Nephron (organoid): ENCODE measurements around the gene AP2S1.

Experiments
- H3K27ac Mint-ChIP-seq, 3 experiments: 2 replicates each; pipeline ENCODE4 v1.8.0; 2020; ENCODE audit warnings: mixed read lengths in 3 of 3, mild to moderate bottlenecking in 2 of 3, moderate library complexity in 1 of 3
- H3K27me3 Mint-ChIP-seq: 2 replicates; pipeline ENCODE4 v1.8.0; 2021; ENCODE audit warnings: low read depth, mild to moderate bottlenecking, moderate library complexity, mixed read lengths
- H3K36me3 Mint-ChIP-seq: 2 replicates; pipeline ENCODE4 v1.8.0; 2020; ENCODE audit warnings: low read depth, mixed read lengths
- H3K4me1 Mint-ChIP-seq: 2 replicates; pipeline ENCODE4 v1.8.0; 2020; ENCODE audit warnings: mixed read lengths
- H3K4me3 Mint-ChIP-seq, 3 experiments: 2 replicates each; pipeline ENCODE4 v1.8.0; 2020; ENCODE audit warnings: mild to moderate bottlenecking in 3 of 3, mixed read lengths in 3 of 3, moderate library complexity in 2 of 3
- H3K9me3 Mint-ChIP-seq: 2 replicates; pipeline ENCODE4 v1.8.0; 2020; ENCODE audit warnings: mixed read lengths
- TF ChIP-seq, protein P1 (sequence below), 3 experiments: fragments of 200-600 bp; sonication (generic); IDR thresholded peaks; one replicate each; pipeline ENCODE4 v1.5.0; 2021; ENCODE audit warnings: antibody characterized with exemption in 3 of 3; ENCODE audit not compliant: unreplicated experiment in 3 of 3

AP2S1 gene

GRCh38 chr19:46839752-46840497, 10.7 kb downstream of the AP2S1 start:
- Mint-ChIP-seq H3K4me1 (no peaks in the 10 kb centered on the region), H3K4me3 (no peak overlapping the region), H3K9me3 (no peaks in the 10 kb centered on the region), H3K36me3 (peaks cover 41% of the 10 kb centered on the region), H3K27ac (no peak overlapping the region), H3K27me3 (no peaks in the 10 kb centered on the region)
- TF ChIP-seq, protein P1, sequence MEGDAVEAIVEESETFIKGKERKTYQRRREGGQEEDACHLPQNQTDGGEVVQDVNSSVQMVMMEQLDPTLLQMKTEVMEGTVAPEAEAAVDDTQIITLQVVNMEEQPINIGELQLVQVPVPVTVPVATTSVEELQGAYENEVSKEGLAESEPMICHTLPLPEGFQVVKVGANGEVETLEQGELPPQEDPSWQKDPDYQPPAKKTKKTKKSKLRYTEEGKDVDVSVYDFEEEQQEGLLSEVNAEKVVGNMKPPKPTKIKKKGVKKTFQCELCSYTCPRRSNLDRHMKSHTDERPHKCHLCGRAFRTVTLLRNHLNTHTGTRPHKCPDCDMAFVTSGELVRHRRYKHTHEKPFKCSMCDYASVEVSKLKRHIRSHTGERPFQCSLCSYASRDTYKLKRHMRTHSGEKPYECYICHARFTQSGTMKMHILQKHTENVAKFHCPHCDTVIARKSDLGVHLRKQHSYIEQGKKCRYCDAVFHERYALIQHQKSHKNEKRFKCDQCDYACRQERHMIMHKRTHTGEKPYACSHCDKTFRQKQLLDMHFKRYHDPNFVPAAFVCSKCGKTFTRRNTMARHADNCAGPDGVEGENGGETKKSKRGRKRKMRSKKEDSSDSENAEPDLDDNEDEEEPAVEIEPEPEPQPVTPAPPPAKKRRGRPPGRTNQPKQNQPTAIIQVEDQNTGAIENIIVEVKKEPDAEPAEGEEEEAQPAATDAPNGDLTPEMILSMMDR (IDR thresholded peaks at IDR 0.05; ENCODE audit: unreplicated experiment in 3 of 3) = no peak

DNA sequence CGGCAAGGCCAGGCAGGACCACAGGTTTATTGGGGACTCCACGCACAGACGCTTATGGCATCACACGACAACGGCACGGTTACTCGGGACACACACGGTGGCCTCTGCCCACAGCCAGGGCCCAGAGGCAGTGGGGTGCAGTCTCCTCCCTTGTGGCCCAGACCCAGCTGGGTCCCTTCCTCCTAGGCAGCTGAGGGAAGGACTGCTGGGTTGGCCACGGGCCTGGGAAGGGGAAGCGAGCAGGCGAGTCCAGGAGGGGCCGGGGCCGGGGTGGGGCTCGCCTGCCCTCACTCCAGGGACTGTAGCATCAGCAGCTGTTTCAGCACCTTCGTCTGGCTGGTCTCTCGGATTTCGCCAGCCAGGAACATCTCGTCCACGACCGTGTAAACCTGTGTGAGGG, 12.5 kb downstream of the AP2S1 start:
- H3K4me1 Mint-ChIP-seq = no peaks in the 10 kb centered on the region

DNA sequence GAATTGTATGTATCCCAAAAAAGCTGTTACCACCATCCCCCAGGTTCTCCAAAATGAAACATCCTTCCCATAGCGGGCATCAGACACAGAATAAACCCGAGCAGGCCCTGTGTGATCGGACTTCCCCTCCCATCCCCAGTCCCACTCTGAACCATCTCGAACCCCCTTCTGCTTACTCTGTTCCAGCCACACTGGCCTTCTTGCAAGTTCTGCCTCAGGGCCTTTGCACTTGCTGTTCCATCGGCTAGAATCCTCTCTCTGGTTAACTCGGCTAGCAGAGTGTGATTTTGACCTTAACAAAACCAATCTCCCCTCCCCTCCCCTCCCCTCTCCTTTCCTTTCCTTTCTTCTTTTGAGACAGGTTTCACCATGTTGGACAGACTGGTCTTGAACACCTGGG, 15.7 kb downstream of the AP2S1 start:
- peaks cover 20% of the 10 kb centered on the region for H3K36me3 Mint-ChIP-seq
- no peak overlapping the region for H3K27ac Mint-ChIP-seq
- peaks cover 5% of the 10 kb centered on the region for H3K9me3 Mint-ChIP-seq
- H3K4me3 Mint-ChIP-seq = no peak overlapping the region
- no peaks in the 10 kb centered on the region for H3K4me1 Mint-ChIP-seq
- no peaks in the 10 kb centered on the region for H3K27me3 Mint-ChIP-seq
- TF ChIP-seq, protein P1 (IDR thresholded peaks at IDR 0.05; ENCODE audit: unreplicated experiment in 3 of 3) = no peak

More for the DNA sequence above, 12.5 kb downstream of the AP2S1 start:
- Mint-ChIP-seq H3K27me3 (no peaks in the 10 kb centered on the region), H3K4me3 (no peak overlapping the region), H3K9me3 (no peaks in the 10 kb centered on the region), H3K36me3 (peaks cover 34% of the 10 kb centered on the region), H3K27ac (no peak overlapping the region)
- TF ChIP-seq, protein P1 (IDR thresholded peaks at IDR 0.05; ENCODE audit: unreplicated experiment in 3 of 3) = no peak

GRCh38 chr19:46834121-46834520, 16.5 kb downstream of the AP2S1 start:
- peaks cover 16% of the 10 kb centered on the region for H3K36me3 Mint-ChIP-seq
- no peaks in the 10 kb centered on the region for H3K4me1 Mint-ChIP-seq
- no peak overlapping the region for H3K4me3 Mint-ChIP-seq
- no peak overlapping the region for H3K27ac Mint-ChIP-seq
- TF ChIP-seq, protein P1 (IDR thresholded peaks at IDR 0.05; ENCODE audit: unreplicated experiment in 3 of 3) = no peak
- H3K9me3 Mint-ChIP-seq = peaks cover 5% of the 10 kb centered on the region
- H3K27me3 Mint-ChIP-seq = no peaks in the 10 kb centered on the region

DNA sequence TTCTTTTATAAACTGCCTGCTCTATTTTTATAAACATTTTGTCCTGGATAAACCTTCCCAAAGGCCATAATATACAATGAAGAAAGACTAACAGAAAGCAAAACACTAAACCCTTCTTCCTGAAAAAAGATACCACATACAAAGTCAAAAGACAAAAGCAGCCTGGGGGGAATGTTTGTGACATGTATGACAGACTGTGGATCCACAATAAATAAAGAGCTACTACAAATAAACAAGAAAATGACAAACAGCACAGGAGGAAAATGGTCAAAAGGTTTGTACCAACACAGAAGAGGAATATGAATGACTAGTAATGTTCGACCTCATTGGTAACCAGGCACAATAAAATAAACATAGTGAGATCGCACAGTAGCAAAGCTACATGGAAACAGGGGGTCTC, 19.8 kb downstream of the AP2S1 start:
- Mint-ChIP-seq H3K9me3 (peaks cover 5% of the 10 kb centered on the region), H3K4me3 (no peak overlapping the region), H3K4me1 (no peaks in the 10 kb centered on the region), H3K27me3 (no peaks in the 10 kb centered on the region), H3K27ac (no peak overlapping the region), H3K36me3 (peaks cover 3% of the 10 kb centered on the region)
- TF ChIP-seq, protein P1 (IDR thresholded peaks at IDR 0.05; ENCODE audit: unreplicated experiment in 3 of 3) = no peak

DNA sequence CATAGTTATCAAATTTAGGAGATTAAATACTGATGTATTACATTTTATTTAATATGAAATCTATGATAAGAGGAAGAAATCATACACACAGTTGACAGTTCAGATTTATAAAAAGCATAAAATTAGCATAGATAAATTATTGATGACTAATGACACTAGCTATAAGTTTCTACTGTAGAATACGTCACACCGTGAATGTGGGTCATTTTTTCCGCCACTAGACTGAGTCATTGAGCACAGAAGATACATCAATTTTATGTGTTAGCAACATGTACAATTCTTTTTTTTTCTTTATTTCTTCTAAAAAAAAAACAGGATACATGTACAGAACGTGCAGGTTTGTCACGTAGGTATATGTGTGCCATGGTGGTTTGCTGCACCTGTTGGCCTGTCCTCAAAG, 22.2 kb downstream of the AP2S1 start:
- peaks cover 5% of the 10 kb centered on the region for H3K9me3 Mint-ChIP-seq
- H3K4me1 Mint-ChIP-seq = no peaks in the 10 kb centered on the region
- H3K27me3 Mint-ChIP-seq = no peaks in the 10 kb centered on the region
- H3K36me3 Mint-ChIP-seq = no peaks in the 10 kb centered on the region
- H3K4me3 Mint-ChIP-seq = no peak overlapping the region
- no peak overlapping the region for H3K27ac Mint-ChIP-seq
- TF ChIP-seq, protein P1 (IDR thresholded peaks at IDR 0.05; ENCODE audit: unreplicated experiment in 3 of 3) = no peak
